GM23248 (cell line): ENCODE measurements around the gene TEX29. TPM values are rescaled to one million over a fixed set of nuclear protein-coding genes. Genes with fewer than 3 reads are reported as not detected.

Experiments used
- DNase-seq: peaks from one replicate; pipeline ENCODE4 v3.0.0-alpha.2; 2015
- H2AFZ ChIP-seq: fragments of 200-600 bp; sonication (generic); 2 replicates; pipeline ENCODE4 v1.6.1; 2016; ENCODE audit warnings: antibody characterized with exemption
- H3F3A ChIP-seq: fragments of 200-600 bp; sonication (generic); 2 replicates; pipeline ENCODE4 v1.6.1; 2016; ENCODE audit warnings: mild to moderate bottlenecking, antibody characterized with exemption, mixed run types; ENCODE audit not compliant: insufficient read depth
- H3K27ac ChIP-seq: fragments of 200-600 bp; sonication (generic); 2 replicates; pipeline ENCODE4 v1.5.1; 2016; ENCODE audit warnings: mild to moderate bottlenecking
- H3K27me3 ChIP-seq: fragments of 200-600 bp; sonication (generic); replicated peaks from 2 replicates; pipeline ENCODE4 v1.6.1; 2016; ENCODE audit warnings: mild to moderate bottlenecking; ENCODE audit not compliant: insufficient read depth
- H3K36me3 ChIP-seq: fragments of 200-600 bp; sonication (generic); 2 replicates; pipeline ENCODE4 v1.6.1; 2016; ENCODE audit warnings: low read depth, mild to moderate bottlenecking
- H3K4me1 ChIP-seq: fragments of 200-600 bp; sonication (generic); 2 replicates; pipeline ENCODE4 v1.6.1; 2016; ENCODE audit warnings: mild to moderate bottlenecking; ENCODE audit not compliant: insufficient read depth
- H3K4me2 ChIP-seq: fragments of 200-600 bp; sonication (generic); one replicate; pipeline ENCODE4 v1.6.1; 2016; ENCODE audit warnings: mild to moderate bottlenecking; ENCODE audit not compliant: unreplicated experiment
- H3K4me3 ChIP-seq: fragments of 200-600 bp; sonication (generic); 2 replicates; pipeline ENCODE4 v1.5.1; 2016; ENCODE audit warnings: mild to moderate bottlenecking
- H3K79me2 ChIP-seq: fragments of 200-600 bp; sonication (generic); 2 replicates; pipeline ENCODE4 v1.6.1; 2016; ENCODE audit warnings: mild to moderate bottlenecking; ENCODE audit not compliant: insufficient read depth
- H3K9ac ChIP-seq: fragments of 200-600 bp; sonication (generic); 2 replicates; pipeline ENCODE4 v1.6.1; 2016; ENCODE audit warnings: mild to moderate bottlenecking
- H3K9me2 ChIP-seq: fragments of 200-600 bp; sonication (generic); 2 replicates; pipeline ENCODE4 v1.6.1; 2016; ENCODE audit warnings: mixed run types, mild to moderate bottlenecking, moderate library complexity; ENCODE audit not compliant: insufficient read depth
- H3K9me3 ChIP-seq: fragments of 200-600 bp; sonication (generic); one replicate; pipeline ENCODE4 v1.6.1; 2017; ENCODE audit warnings: low read depth
- H4K20me1 ChIP-seq: fragments of 200-600 bp; sonication (generic); 2 replicates; pipeline ENCODE4 v1.6.0; 2016; ENCODE audit not compliant: insufficient read depth
- EZH2 ChIP-seq: fragments of 200-600 bp; sonication (generic); IDR thresholded peaks from 2 replicates; pipeline ENCODE4 v1.6.1; 2018; ENCODE audit warnings: antibody characterized with exemption, mild to moderate bottlenecking; ENCODE audit not compliant: insufficient read depth, poor library complexity, severe bottlenecking
- EZH2phosphoT487 ChIP-seq: fragments of 200-600 bp; sonication (generic); IDR thresholded peaks from 2 replicates; pipeline ENCODE4 v1.6.1; 2018; ENCODE audit warnings: antibody characterized with exemption, moderate library complexity, mild to moderate bottlenecking, low read depth; ENCODE audit not compliant: insufficient read depth
- WGBS, 2 experiments: methylation state at CpG; one replicate each; pipeline ENCODE4 v1.1.6; 2015 to 2017; ENCODE audit warnings: low lambda C conversion rate in 2 of 2, low coverage in 1 of 2; ENCODE audit errors: missing lambda C conversion rate in 2 of 2; 5-methylcytosine and 5-hydroxymethylcytosine counted together
- in situ Hi-C: fragments of 300-500 bp; cut with MboI; formaldehyde crosslinking; loops from 2 replicates; pipeline ENCODE4 v1.15.0; 2020
- polyA plus RNA-seq: library from polyadenylated mRNA; unstranded; fragments of >200 nt; fragmentation: Nextera tagmentation; extraction: Ambion mirVana; gene quantifications from 2 replicates; pipeline ENCODE4 v1.2.1, GENCODE V29; 2016
- total RNA-seq: library from RNA; depleted of rRNA; stranded (reverse); fragments of >200 nt; shearing (Covaris generic); gene quantifications from 2 replicates; pipeline ENCODE4 v1.2.3, GENCODE V29; 2014; rRNA removed

TEX29 gene
- total and polyA plus RNA-seq, 2 experiments from 2014 or later = 0.75 TPM; not detected in 1

- Histone ChIP-seq H3K9me3 (no peaks in the 10 kb centered on the region), H3K4me2 (no peak overlapping the region), H3K27ac (no peak overlapping the region), H3K79me2 (no peaks in the 10 kb centered on the region), H2AFZ (no peak overlapping the region), H3K9me2 (no peaks in the 10 kb centered on the region), H3K4me3 (no peak overlapping the region), H3F3A (no peaks in the 10 kb centered on the region), H3K27me3 (no peaks in the 10 kb centered on the region; the same call in 1 of the 2 replicates), H3K9ac (no peak overlapping the region), H3K4me1 (no peaks in the 10 kb centered on the region), H3K36me3 (no peaks in the 10 kb centered on the region), H4K20me1 (no peaks in the 10 kb centered on the region)
- no peak for DNase-seq
- in situ Hi-C loops = no loop called here
- TF ChIP-seq EZH2 = no peak
- TF ChIP-seq EZH2phosphoT487 = no peak
- WGBS, 2 experiments = 18 to 26% methylated on average over 8 of the region's 8 CpGs
Observed at GRCh38 chr13:111393221-111393790, 72.9 kb downstream of the TEX29 start.

Other genes starting within 250 kb of the TEX29 start
- 19.0 and 29.5 TPM in 2 replicates for gene ARHGEF7, start 205.3 kb upstream of the TEX29 start, total RNA-seq
- 19.7 and 23.0 TPM in 2 replicates for gene ARHGEF7, start 205.3 kb upstream of the TEX29 start, polyA plus RNA-seq